Stimulated activated CD8-positive, alpha-beta memory T cell treated with anti-CD3 and anti-CD28 coated beads, Interleukin-15, amount 100 ng/mL, for 24 hours (primary cell): ENCODE results near the gene NTF4.
A peak's percentile ranks its signal among the peaks of the same experiment; 100 is the strongest.

ENCODE experiments used
- DNase-seq: peaks from one replicate; pipeline ENCODE4 v3.0.0-alpha.2; 2020; ENCODE audit warnings: low read depth

The NTF4 gene, protein sequence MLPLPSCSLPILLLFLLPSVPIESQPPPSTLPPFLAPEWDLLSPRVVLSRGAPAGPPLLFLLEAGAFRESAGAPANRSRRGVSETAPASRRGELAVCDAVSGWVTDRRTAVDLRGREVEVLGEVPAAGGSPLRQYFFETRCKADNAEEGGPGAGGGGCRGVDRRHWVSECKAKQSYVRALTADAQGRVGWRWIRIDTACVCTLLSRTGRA

DNA sequence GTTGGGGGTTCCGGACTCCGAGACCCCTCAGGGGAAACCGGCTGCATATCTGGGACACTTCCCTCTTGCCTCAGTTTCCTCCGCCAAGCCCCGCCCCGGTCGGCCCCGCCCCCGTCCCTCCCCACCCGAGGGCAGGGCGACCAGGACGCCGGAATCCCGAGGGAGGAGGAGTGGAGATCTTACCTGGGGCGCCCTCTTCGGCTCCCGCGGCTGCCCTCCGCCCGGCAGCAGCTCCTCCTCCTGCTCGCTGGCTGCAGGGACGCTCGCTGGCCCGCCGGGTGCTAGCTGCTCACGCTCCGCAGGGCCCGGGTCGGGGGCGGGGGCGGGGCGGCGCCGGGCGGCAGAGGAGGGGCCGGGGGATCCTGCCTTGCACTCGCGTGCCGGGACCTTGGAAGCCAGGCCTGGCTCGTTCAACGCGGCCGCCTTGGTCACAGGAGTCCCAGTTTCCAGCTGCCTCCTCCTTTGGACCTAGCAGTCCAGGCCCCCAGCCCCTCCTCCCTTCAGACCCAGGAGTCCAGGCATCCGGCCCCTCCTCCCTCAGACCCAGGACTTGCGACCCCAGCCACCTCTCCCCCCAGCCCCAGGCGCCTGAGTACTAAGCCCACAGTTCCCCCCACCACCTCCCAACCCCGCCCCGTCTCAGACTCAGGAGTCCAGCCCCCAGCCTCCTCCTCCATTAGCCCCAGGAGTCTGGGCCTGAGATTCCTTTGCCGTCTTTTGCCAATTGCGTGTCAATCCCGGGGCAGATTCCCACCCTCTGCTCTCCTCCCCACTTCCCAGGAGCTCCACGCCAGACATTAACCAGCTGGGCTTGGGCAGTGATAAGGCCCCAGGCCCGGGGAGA lies at the start of gene NTF4:
Gene NTF4, minus strand, starts transcription at position 51 of the 844 bp plus-strand sequence. CDS start 2,821 bp downstream, outside the sequence.
- no peak for DNase-seq

DNA sequence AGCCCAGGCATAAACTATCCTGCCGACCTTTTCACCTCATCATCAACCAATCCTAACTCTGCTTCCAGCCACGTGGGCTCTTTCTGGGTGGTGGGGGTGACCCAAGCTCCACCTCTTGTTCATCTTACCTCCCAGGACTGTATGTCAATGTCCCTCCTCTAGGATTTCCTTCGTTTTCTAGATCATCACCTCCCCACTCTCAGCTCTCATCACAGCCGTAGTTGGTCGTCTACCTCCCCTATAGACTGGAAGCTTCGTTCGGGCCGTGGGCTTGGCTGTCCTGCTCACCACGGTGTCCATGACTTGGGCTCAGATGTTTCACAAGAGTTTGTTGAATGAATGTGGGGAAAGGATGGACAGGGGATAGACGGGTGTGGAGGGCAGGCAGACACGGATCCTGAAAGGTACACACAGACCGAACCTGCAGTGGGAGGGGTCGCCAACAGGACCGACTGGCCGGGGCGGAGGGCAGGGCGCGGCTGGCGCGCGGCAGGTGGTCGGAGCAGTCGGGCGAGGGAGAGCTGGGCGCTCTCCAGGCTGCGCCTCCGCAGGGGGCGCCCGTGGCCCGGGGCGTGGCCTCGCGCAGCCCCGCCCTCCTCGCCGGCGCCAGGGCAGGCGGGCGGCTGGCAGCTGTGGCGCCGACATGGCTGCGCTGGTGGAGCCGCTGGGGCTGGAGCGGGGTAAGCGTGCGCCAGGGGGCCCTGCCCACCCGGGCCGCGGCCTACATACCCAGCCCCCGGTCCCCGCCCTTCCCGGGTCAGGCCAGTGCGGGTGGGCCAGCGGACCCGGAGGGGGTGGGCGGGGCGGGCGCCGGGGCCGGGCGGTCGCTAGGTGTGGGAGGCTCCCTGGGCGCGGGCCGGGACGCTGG lies 49.4 kb upstream of the NTF4 start, which contains the start of gene LIN7B:
Gene LIN7B, plus strand, starts transcription at position 609 of the 868 bp plus-strand sequence. Its CDS starts 35 bp downstream, at position 644.
- peak; percentile 53 for DNase-seq

DNA sequence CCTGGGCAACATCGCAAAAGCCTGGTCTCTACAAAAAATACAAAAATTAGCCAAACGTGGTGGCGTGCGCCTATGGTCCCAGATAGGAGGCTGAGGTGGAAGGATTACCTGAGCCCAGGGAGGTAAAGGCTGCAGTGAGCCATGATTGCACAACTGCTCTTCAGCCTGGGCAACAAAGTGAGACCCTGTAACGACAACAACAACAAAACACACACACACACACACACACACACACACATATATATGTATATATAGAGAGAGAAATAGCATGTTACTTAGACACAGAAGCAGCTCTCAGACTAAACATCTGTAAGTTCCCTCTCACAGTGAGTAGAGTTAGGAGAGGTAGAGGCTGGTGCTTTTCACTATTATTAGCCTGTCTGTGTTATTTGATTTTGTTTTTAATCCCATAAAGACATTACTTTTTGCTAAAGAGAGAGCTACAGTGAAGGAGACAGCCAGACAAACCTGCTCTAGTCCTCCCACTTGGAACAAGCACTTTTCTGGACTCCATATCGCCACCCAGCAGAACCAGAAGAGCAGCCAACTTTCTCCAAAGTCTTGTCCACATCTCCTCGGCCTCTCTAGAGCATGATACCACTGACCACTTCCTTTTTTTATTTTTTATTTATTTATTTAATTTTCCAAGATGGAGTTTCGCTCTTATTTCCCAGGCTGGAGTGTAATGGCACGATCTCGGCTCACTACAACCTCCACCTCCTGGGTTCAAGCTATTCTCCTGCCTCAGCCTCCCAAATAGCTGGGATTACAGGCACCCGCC lies 46.8 kb upstream of the NTF4 start:
- no peak for DNase-seq

DNA sequence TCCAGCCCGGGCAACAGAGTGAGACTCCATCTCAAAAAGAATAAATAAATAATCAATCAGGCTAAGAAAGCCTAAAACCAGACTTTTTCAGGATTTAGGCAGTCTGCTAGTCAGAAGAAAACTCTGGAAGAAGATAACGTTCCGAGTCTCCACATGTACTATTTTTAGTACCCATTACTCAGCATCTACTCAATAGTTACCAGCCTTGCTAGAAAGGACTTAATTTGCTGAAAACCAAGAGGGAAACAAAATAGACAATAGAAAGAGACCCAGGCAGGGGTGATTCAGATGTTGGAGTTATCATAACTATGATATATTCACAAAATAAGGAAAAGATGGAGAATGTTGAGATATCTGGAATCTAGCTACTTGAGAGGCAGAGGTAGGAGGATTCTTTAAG lies 45.9 kb upstream of the NTF4 start:
- DNase-seq: no peak

DNA sequence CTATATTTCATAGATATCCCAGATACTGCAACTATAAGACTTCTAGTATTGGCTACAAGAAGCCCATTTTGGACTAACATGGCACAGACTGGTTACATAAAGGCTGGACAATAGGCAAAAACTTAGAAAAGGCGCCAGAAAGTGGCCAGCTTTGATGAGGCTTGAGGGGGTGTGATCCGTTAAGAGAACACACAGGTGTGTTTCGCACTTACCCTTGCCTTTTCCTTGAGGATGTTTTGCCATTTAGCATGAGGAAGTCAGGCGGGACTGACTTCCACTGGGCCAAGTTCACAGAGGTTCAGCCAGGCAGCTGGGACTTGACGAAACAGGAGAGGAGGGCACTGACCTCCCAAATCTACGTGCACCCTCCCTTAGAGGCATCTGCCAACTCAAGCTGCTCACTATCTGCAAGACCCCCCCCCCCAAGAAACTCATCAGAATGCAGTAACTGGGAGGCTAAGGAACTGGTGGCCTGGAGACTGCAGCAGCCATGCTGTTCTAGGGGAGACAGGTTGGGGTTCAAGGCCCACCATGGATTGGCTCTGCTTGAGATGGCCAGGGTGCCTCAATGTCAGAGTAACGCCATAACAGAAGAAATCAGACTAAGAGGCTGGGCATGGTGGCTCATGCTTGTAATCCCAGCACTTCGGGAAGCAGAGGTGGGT lies 45.1 kb upstream of the NTF4 start:
- DNase-seq: no peak

DNA sequence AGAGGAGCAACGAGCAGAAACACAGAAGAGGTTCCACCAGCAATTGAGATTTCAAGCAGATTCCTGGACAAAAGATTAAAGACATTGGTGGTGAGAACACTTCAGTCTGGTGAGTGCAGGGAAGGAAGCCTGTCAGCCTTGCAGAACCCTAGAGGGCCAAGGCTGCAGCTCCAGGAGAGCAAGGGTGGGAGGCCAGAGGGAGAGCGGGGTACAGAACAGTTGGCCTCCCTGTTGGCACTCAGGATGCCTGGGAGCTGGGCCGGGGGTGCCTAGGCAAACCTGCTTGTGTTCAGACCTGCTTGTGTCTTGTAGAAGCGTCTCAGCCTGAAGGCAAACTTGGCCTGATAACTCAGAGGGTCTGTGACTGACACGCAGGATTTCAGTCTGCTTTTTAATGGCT lies 44.4 kb upstream of the NTF4 start:
- no peak for DNase-seq

DNA sequence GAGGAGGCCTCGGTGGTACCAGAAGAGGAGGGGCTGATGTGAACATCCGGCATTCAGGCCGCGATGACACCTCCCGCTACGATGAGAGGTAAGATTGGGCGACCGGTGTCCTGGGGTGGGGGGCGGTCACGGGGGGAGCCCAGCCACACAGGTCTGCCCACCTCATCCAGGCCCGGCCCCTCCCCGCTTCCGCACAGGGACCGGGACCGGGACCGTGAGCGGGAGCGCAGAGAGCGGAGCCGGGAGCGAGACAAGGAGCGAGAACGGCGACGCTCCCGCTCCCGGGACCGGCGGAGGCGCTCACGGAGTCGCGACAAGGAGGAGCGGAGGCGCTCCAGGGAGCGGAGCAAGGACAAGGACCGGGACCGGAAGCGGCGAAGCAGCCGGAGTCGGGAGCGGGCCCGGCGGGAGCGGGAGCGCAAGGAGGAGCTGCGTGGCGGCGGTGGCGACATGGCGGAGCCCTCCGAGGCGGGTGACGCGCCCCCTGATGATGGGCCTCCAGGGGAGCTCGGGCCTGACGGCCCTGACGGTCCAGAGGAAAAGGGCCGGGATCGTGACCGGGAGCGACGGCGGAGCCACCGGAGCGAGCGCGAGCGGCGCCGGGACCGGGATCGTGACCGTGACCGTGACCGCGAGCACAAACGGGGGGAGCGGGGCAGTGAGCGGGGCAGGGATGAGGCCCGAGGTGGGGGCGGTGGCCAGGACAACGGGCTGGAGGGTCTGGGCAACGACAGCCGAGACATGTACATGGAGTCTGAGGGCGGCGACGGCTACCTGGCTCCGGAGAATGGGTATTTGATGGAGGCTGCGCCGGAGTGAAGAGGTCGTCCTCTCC lies 43.2 kb upstream of the NTF4 start:
- DNase-seq: no peak

DNA sequence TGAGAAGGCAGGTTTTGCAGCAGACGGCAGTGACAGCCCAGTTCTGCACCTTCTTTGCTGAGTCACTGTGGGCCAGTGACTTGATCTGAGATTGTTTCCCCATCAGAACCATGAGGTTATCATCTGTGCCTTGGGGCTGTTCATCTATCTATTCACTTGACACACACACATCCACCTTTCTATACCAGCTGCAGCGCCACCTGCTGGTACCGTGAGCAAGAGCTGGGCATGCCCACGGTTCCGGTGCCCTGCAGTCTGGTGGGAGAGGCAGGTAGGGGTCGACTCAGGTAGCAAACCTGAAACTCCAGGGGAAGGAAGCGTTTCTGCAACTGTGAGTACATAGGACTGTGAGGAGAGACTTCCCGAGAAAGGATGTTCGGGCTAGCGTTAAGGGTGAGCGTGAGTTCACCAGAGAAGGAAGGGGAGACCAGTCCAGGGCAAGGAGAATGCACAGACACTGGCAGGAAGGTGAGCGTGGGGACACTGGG lies 42.1 kb upstream of the NTF4 start:
- DNase-seq: peak; percentile 52

DNA sequence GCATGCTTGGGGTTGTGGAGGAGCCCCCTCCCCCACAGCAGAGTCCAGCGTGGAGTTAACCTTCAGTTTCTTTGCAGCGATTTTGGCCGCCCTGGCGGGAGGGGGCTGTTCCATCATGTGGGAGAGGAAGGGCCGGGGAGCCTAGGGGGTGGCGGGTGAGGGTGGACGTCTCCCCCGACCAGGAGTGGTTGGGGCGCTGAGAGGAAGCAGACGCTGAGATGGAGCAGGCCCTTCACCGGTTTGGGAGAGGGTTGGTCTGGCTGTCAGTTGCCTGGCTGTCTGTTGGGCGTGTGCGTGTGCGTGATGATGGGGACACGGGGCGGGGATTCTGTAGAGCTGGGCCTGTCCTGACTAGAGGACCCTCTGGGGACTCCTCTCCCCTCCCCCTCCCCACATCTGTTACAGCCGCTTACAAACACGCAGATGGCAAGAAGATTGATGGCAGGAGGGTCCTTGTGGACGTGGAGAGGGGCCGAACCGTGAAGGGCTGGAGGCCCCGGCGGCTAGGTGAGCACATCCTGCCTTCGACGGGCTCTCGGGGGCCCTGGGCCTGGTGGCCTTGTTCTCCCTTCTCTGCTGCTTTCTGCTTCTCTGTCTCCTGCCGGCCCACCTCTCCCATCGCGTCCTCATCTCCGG lies 39.7 kb upstream of the NTF4 start:
- no peak for DNase-seq

DNA sequence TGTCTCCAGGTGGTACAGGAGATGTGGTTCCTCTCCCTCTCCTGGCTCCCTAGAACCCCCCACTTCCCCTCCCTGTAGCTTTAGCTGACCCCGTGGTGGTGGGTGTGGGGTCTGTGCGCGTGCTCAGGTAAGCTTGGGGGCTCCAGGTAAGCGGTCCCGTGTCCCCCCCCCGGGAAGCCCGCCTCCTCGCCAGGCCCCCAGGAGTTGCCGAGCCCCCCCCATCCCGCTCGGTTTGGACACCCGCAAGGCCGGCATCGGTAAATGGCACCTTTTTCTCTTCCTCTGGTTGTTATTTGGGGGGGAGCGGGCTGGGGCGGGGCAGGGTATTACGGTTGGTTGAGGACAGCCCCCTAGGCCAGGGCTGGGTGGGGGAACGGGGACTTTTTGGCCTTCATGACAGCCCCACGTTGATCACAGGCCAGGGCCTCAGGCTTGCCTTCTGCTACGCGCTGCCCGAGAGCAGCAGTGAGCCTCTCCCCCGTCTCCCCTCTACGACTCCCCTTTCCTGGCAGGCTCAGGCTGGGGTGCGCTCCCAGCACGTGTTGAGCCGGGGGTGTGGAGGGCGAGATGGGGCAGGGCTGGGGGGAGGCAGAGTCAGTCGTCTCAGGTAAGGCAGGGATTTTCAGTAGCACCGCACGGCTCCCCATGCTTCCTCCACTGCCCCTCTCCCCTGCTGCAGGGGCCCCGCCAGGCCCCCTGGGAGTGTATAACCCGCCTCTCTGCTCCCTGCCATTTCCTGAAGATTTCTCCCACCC lies 38.9 kb upstream of the NTF4 start:
- DNase-seq: no peak

DNA sequence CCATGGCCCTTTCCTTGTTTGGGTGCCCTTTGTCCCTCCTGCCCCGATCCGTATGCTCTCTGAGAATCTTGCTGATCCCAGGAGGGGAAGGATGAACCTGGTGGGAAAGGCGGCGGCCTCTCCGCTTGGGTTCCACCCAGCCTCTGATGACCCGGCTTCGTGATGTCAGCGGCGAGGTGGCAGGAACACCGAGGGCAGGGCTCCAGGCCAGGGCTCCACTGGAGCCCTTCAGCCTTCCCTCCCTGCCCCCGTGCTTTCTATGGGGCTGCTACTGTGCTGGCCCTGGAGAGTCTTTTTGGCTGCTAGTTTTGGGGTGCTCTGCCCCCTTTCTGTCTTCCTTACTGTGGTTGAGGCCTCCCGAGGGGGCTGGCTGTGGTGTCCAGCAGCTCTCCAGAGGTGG lies 37.7 kb upstream of the NTF4 start:
- no peak for DNase-seq

DNA sequence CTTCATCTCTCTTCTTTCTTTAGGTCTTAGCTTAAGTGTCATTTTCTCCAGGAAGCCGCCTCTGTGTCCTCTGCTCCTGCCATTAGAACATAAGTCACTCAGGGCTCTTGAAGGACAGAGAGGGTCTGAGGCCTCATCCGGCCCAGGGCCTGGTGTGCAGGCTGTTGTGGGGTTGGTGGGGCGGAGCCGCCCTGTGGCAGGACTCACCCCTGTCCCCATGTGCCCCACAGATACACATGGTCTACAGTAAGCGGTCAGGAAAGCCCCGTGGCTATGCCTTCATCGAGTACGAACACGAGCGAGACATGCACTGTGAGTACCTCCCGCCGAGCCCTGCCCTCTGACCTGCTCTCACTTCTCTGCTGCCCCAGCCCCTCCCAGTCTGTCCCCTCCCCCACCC lies 36.5 kb upstream of the NTF4 start:
- DNase-seq: no peak

DNA sequence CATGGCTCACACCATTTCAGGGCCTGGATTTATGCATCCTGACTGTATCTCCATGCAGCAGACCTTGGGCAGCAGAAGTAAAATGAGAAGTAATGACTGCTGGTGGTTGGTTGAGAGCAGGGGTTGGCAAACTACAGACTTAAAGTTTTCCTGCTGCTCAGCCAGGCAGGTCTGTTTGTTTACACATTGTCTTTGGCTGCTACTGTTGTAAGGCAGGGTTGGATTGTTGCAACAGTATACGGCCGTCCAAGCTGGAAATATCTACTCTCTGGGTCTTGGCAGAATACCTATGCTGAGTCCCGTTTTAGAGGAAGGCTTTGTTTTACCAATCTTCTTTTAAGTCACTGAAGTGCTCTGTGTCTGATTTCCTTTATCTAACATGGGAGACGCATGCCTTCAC lies 34.2 kb upstream of the NTF4 start:
- no peak for DNase-seq

DNA sequence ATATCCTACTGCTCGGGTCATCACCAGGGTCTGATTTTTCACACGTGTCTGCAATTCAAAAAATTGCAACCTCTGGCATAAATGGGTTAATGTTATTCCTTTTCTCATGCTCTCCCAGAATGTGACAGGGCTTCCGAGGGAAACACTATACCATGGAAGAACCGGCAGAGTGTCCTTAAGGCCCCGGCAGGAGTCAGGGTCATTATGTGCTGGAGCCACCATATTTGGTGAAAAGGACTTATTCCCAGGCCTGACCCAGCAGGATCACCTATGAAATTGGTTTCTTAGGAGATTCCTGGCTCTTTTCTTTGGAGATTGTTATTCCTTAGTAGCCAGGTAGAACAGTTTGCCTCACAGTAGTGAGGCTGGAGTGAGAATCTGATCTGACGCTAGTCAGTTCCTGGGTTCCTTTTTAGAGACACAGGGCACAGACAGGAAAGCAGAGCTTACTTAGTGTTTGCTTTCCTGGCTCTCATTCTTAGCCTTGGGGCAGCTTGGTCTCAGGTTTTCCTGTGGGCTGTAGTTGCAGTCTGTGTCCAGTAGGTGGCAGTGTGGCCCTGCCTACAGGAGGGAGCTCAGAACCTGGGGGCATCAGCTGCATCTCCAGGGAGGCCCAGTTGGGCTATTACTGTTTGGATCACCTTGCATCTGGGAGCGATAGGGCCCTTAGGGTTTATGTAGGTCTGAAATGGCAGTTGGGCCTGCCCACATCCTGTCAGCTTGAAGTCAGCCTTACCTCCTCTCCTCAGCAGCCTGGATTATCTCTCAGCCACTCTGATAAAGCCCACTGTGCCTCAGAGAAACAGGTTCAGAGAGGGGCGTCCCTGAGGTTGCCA lies 33.1 kb upstream of the NTF4 start:
- peak; percentile 40 for DNase-seq

DNA sequence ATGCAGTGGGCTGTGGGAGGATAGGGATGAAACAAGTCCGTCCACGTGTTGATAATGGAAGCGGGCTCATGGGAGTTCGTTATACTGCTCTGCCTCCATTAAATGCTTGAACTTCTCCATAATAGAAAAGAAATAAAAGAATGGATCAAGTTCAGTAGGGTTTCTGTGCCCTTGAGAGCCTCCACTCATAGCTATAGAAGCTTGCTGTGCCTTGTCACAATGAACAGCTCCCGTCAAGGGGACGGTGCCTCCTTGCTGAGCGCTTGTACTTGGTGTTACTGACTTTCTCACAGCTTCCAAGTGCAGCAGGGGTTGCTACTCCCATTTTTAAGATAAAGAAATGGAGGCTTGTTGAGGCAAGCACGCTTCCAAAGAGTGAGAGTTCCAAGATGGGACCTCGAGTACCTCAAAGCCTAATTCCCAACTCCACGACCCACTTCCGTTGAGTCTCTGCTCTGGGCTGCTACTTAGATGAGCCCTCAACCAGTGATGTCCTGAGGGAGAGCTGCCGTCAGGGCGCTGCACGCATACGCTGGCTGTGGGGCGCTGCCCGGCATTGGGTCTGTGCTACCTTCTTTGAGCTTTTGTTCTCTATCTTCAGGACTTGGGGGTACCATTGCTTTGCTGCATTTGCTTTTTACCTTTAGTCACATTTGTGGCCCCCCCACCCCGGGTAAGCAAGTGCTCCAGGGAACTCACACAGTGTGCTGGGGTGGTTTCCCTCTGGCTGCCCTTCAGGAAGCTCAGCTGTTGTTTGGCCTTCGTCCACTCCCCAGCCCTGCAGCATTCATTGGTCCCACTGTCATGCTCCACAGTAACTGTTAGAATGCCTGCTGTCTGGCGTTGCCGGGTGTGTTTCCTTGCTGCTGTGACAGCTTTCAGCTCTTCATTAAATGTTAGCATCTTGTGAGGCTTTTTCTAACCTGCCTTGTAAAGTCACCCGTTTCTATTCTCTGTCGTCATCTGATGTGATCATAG lies 30.2 kb upstream of the NTF4 start:
- no peak for DNase-seq

DNA sequence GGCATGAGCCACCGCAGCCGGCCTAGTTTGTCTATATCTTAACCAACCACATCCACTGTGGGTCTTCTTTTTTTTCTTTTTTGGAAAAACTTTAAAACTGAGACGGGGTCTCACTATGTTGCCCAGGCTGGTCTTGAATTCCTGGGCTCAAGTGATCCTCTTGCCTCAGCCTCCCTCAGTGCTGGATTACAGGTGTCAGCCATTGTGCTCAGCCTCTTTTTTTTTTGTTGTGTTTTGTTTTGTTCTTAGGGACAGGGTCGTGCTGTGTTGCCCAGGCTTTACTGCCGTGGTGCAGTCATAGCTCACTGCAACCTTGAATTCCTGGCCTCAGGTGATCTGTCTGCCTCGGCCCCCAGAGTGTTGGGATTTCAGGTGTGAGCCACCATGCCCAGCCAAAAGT lies 28.1 kb upstream of the NTF4 start:
- DNase-seq: no peak
